Lower leg skin (tissue), 4 donors: Measurements from ENCODE around the gene HERC2. TPM values are rescaled to one million over a fixed set of nuclear protein-coding genes. Genes with fewer than 3 reads are reported as not detected.

Experiments
- DNase-seq, 2 donors: peaks; one replicate each; pipeline ENCODE4 v3.0.0-alpha.2; 2019; ENCODE audit warnings: low spot score in 2 of 2
- H3K4me3 ChIP-seq: fragments of 200-600 bp; sonication (generic); 2 replicates; pipeline ENCODE4 v1.5.1; 2017; ENCODE audit warnings: mild to moderate bottlenecking, low read depth; ENCODE audit not compliant: poor library complexity, severe bottlenecking
- CTCF ChIP-seq, 3 donors: fragments of 450-650 bp; IDR thresholded peaks; one replicate each; pipeline ENCODE4 v1.5.1; 2016; ENCODE audit warnings: antibody characterized with exemption in 3 of 3, mild to moderate bottlenecking in 3 of 3, moderate library complexity in 2 of 3
- POLR2A ChIP-seq, 2 donors: fragments of 450-650 bp; IDR thresholded peaks; one replicate each; pipeline ENCODE4 v1.6.1; 2016 to 2017; ENCODE audit warnings: antibody characterized with exemption in 2 of 2, mild to moderate bottlenecking in 1 of 2, moderate library complexity in 1 of 2
- WGBS, 2 donors: methylation state at CpG; one replicate each; pipeline ENCODE4 v1.1.5; 2018; 5-methylcytosine and 5-hydroxymethylcytosine counted together
- intact Hi-C: fragments of 100-400 bp; cut with DNase I; formaldehyde crosslinking; loops from one replicate; pipeline ENCODE4 v1.15.0; 2023; ENCODE audit warnings: low total_unique reads
- total RNA-seq, 4 donors: library from RNA; depleted of rRNA; stranded (reverse); fragments of >200 nt; gene quantifications; one replicate each; pipeline ENCODE4 v1.1.0, GENCODE V29; 2016

HERC2 gene
- total RNA-seq, 4 donors from 2014 or later, result 33.3 to 57.0 (median 48.4) TPM

- WGBS, 2 donors, result 76 to 81% methylated on average over 8 of the region's 8 CpGs
- TF ChIP-seq POLR2A (IDR thresholded peaks at IDR 0.05), result no peak
- TF ChIP-seq CTCF (IDR thresholded peaks at IDR 0.05), result no peak
- DNase-seq, result no peak
- intact Hi-C loops, result no loop called here
- no peak overlapping the region for H3K4me3 ChIP-seq
Observed at GRCh38 chr15:28269097-28269496, 52.9 kb downstream of the HERC2 start.

GRCh38 chr15:28267727-28268126, 54.3 kb downstream of the HERC2 start:
- no peak for TF ChIP-seq POLR2A (IDR thresholded peaks at IDR 0.05)
- no peak for TF ChIP-seq CTCF (IDR thresholded peaks at IDR 0.05)
- no peak for DNase-seq
- intact Hi-C loops, result no loop called here
- H3K4me3 ChIP-seq, result no peak overlapping the region

- intact Hi-C loops, result no loop called here
- WGBS, 2 donors, result 92% methylated on average over 29 of the region's 29 CpGs
- no peak for TF ChIP-seq CTCF (IDR thresholded peaks at IDR 0.05)
- no peak for TF ChIP-seq POLR2A (IDR thresholded peaks at IDR 0.05)
- H3K4me3 ChIP-seq, result no peak overlapping the region
- no peak for DNase-seq
Observed at GRCh38 chr15:28265334-28266019, 56.5 kb downstream of the HERC2 start.

- 91 to 93% methylated on average over 6 of the region's 6 CpGs for WGBS, 2 donors
- no peak overlapping the region for H3K4me3 ChIP-seq
- DNase-seq, result no peak
- TF ChIP-seq CTCF (IDR thresholded peaks at IDR 0.05) (no peak), POLR2A (IDR thresholded peaks at IDR 0.05) (no peak)
- intact Hi-C loops, result no loop called here
Observed at GRCh38 chr15:28264166-28264565, 57.8 kb downstream of the HERC2 start.

GRCh38 chr15:28262438-28262837, 59.5 kb downstream of the HERC2 start:
- no peak for TF ChIP-seq POLR2A (IDR thresholded peaks at IDR 0.05)
- no peak for TF ChIP-seq CTCF (IDR thresholded peaks at IDR 0.05)
- intact Hi-C loops, result no loop called here
- H3K4me3 ChIP-seq, result no peak overlapping the region
- DNase-seq, result no peak

- DNase-seq, result no peak
- no peak overlapping the region for H3K4me3 ChIP-seq
- intact Hi-C loops, result no loop called here
- TF ChIP-seq POLR2A (IDR thresholded peaks at IDR 0.05), result no peak
- TF ChIP-seq CTCF (IDR thresholded peaks at IDR 0.05), result no peak
- 69 to 77% methylated on average over 5 of the region's 5 CpGs for WGBS, 2 donors
Observed at GRCh38 chr15:28260722-28261121, 61.3 kb downstream of the HERC2 start.
